ENCODE measurements around the gene BMP15. TPM values are rescaled to one million over a fixed set of nuclear protein-coding genes. Genes with fewer than 3 reads are reported as not detected.

Gene BMP15
- total and polyA plus RNA-seq, 2 experiments from 2014 or later = not detected

- no peak for DNase-seq (ENCODE audit: low read depth in 1 of 2, low spot score in 1 of 2)
- Histone ChIP-seq H3K36me3 (no peaks in the 10 kb centered on the region), H3K4me1 (ENCODE audit: low read depth) (no peaks in the 10 kb centered on the region), H3K27ac (no peak overlapping the region), H3K9me3 (ENCODE audit: low read depth) (no peaks in the 10 kb centered on the region), H3K27me3 (peaks cover 4% of the 10 kb centered on the region), H3K4me3 (no peak overlapping the region)
- no peak for TF ChIP-seq CTCF (IDR thresholded peaks at IDR 0.05; ENCODE audit: low read depth, low read length)
Observed at GRCh38 chrX:50876551-50876950, 34.0 kb upstream of the BMP15 start.

GRCh38 chrX:50877310-50877709, 33.2 kb upstream of the BMP15 start:
- peak in 1 of 2 donors; percentile 46 for DNase-seq (ENCODE audit: low read depth in 1 of 2, low spot score in 1 of 2)
- Histone ChIP-seq H3K4me1 (ENCODE audit: low read depth) (no peaks in the 10 kb centered on the region), H3K27ac (no peak overlapping the region)

GRCh38 chrX:50881028-50881427, 29.5 kb upstream of the BMP15 start:
- TF ChIP-seq CTCF (IDR thresholded peaks at IDR 0.05; ENCODE audit: low read depth, low read length) = no peak
- DNase-seq (ENCODE audit: low read depth in 1 of 2, low spot score in 1 of 2) = no peak
- H3K36me3 ChIP-seq = no peaks in the 10 kb centered on the region
- no peak overlapping the region for H3K4me3 ChIP-seq
- H3K27me3 ChIP-seq = peaks cover 2% of the 10 kb centered on the region
- no peaks in the 10 kb centered on the region for H3K9me3 ChIP-seq (ENCODE audit: low read depth)
- H3K4me1 ChIP-seq (ENCODE audit: low read depth) = no peaks in the 10 kb centered on the region
- no peak overlapping the region for H3K27ac ChIP-seq

More at GRCh38 chrX:50877310-50877709, 33.2 kb upstream of the BMP15 start:
- no peaks in the 10 kb centered on the region for H3K36me3 ChIP-seq
- H3K27me3 ChIP-seq = peaks cover 4% of the 10 kb centered on the region
- H3K9me3 ChIP-seq (ENCODE audit: low read depth) = no peaks in the 10 kb centered on the region
- no peak for TF ChIP-seq CTCF (IDR thresholded peaks at IDR 0.05; ENCODE audit: low read depth, low read length)
- no peak overlapping the region for H3K4me3 ChIP-seq

- Histone ChIP-seq H3K27me3 (peaks cover 4% of the 10 kb centered on the region), H3K27ac (no peak overlapping the region), H3K4me3 (no peak overlapping the region), H3K36me3 (no peaks in the 10 kb centered on the region), H3K4me1 (ENCODE audit: low read depth) (no peaks in the 10 kb centered on the region), H3K9me3 (ENCODE audit: low read depth) (no peaks in the 10 kb centered on the region)
- DNase-seq (ENCODE audit: low read depth in 1 of 2, low spot score in 1 of 2) = no peak
- TF ChIP-seq CTCF (IDR thresholded peaks at IDR 0.05; ENCODE audit: low read depth, low read length) = no peak
Observed at GRCh38 chrX:50888884-50889283, 21.7 kb upstream of the BMP15 start.

GRCh38 chrX:50889582-50889981, 21.0 kb upstream of the BMP15 start:
- Histone ChIP-seq H3K9me3 (ENCODE audit: low read depth) (no peaks in the 10 kb centered on the region), H3K36me3 (no peaks in the 10 kb centered on the region), H3K27me3 (peaks cover 4% of the 10 kb centered on the region), H3K4me3 (no peak overlapping the region), H3K4me1 (ENCODE audit: low read depth) (no peaks in the 10 kb centered on the region), H3K27ac (no peak overlapping the region)
- no peak for DNase-seq (ENCODE audit: low read depth in 1 of 2, low spot score in 1 of 2)
- TF ChIP-seq CTCF (IDR thresholded peaks at IDR 0.05; ENCODE audit: low read depth, low read length) = no peak

- H3K36me3 ChIP-seq = no peaks in the 10 kb centered on the region
- H3K4me3 ChIP-seq = no peak overlapping the region
- H3K4me1 ChIP-seq (ENCODE audit: low read depth) = no peaks in the 10 kb centered on the region
- TF ChIP-seq CTCF (IDR thresholded peaks at IDR 0.05; ENCODE audit: low read depth, low read length) = no peak
- no peaks in the 10 kb centered on the region for H3K9me3 ChIP-seq (ENCODE audit: low read depth)
- no peak overlapping the region for H3K27ac ChIP-seq
- DNase-seq (ENCODE audit: low read depth in 1 of 2, low spot score in 1 of 2) = no peak
- peaks cover 19% of the 10 kb centered on the region for H3K27me3 ChIP-seq
Observed at GRCh38 chrX:50893047-50893446, 17.5 kb upstream of the BMP15 start.
